ENCODE measurements around the gene ZBTB3.
A peak's percentile ranks its signal among the peaks of the same experiment; 100 is the strongest.
"Not testable (repeated sequence)": the region's sequence is repeated elsewhere in the genome, so short reads cannot be mapped to it uniquely, and the experiment has no call there.

ZBTB3 gene

DNA sequence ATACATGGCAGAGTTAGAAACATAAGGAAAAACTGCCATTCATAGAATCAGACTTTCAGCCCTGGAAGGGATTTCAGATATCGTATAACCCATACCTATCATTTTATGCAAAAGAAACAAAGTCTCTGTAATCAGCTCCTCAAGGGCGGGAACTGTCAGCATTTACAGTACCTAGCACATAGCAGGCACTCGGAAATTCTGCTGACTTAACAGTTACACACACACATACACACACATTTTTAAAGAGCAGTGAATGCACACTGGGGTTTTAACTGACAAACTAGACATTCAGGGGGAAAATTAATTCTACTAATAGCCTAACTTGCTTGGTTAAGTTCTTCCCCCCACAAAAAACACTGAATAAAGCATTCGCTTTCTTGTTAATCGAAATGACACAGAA, 37.8 kb downstream of the ZBTB3 start:
- DNase-seq (ENCODE audit: low spot score), result no peak

DNA sequence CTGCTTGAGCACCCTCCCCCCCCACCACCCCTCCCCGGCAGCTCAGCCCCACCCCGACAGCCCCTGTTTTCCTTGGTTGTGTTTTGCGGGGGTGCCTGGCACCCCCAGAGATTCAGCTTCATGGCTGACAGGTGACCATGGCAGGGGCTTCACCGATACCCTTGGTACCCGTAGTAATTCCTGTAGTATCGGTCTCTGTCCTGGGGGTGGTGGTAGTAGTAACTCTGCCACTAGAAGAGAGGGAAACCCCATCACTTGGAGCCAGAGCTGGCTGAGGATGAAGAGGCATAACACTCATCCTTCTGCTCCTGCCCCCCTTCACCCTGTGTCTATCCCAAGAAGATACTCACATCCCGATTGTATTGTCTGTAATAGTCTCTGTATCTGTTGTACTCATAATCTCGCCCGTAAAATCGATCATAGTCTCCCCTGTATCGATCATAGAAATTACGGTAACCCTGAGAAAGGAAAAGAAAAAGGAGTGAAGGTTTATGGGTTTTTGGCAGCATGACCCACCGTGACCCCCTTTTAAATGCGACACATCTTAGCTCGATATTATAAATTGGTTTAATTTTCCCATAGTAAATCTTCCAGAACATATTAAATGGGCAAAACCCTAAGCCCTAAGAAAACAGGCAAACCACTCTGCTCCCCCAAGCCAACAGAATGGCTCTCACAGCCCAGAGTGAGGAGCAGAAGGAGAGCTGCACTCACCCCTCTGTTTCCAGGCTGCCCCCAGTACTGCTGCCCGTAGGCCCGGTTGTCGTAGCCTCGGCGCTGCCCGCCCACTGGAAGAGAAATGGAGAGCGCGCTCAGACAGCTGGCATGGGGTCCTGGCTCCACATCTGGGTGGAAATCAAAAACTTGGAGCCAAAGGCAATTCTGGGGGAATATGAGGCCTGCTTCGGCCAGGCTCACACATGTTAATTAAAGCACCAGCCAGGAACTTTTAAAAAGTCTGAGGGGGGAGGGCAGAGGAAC, 38.5 kb downstream of the ZBTB3 start:
- no peak for DNase-seq (ENCODE audit: low spot score)

DNA sequence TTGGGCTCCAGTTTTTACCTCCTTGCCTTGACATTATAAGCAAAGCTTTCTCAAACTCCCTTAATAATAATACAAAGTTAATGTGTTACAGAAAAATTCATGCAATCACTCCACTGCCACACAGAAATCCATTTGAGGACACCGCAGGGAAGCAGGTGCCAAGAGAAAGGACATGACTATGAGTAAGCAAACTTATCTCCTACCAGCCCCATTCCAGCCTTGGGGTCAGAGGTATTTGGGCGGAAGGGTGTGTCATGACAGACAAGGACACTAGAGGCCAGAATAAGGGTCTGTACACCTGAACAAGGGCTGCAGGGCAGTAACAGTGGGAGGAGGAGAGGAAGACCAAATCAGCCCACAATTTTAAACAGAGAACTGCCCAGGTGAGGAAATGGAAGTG, 40.6 kb downstream of the ZBTB3 start:
- DNase-seq (ENCODE audit: low spot score), result no peak

DNA sequence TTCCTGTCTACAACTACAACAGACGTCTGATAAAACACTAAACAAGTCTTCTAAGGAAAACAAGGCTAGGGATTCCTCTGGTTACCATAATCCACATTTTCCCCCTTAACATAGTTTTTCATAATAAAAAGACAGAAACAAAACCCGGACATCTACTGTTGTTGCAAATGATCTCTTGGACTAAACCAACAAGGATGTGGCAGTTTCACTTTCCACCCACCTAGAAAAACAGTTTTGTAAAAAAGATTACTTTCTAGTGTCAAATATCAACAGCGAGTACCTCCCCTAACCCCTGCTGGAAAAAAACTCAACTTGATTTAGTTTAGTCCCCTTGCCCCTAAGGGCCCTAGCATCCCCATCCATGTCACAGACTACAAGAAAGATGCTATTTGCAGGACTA, 41.1 kb downstream of the ZBTB3 start:
- no peak for DNase-seq (ENCODE audit: low spot score)

DNA sequence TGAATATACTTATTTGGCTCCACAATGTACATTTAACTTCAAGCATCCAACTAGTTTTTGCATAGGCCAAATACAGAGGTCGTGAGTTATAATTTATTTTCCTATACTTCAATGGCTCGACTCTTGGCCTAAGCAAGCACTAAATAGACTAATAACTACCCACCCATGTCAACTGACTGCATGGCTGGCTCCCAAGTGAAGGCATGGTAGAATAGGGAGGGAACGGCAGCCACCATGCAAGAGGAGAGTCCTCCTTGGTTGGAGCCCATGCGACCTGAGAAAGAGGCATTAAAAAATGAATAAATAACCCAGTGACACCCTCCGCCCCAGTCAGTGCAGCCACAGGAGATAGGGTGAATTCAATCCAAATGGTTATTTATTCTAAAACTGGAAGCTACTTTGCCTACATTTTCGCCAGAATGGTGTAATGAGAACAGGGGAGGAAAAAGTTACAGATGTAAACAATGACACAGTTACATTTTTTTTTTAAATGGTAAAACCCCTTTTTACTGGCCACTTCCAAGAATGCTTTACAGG, 41.6 kb downstream of the ZBTB3 start:
- no peak for DNase-seq (ENCODE audit: low spot score)

DNA sequence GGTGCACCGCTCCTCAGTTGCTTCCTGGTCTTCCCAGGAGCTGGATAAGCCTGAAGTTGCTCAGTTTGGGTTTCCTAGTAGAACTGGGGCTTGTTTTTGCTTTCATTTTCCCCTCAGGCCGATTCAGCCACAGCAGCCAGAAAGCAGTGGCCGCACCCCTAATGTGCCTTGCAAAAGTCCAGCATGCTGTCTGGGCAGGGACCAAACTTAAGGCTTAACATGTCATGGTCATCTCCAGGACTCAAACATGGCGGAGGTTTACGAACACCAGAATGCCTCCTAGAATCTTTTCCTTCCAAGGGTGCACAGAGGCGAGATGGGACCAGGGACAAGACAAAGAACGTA, 44.0 kb downstream of the ZBTB3 start:
- no peak for DNase-seq (ENCODE audit: low spot score)

DNA sequence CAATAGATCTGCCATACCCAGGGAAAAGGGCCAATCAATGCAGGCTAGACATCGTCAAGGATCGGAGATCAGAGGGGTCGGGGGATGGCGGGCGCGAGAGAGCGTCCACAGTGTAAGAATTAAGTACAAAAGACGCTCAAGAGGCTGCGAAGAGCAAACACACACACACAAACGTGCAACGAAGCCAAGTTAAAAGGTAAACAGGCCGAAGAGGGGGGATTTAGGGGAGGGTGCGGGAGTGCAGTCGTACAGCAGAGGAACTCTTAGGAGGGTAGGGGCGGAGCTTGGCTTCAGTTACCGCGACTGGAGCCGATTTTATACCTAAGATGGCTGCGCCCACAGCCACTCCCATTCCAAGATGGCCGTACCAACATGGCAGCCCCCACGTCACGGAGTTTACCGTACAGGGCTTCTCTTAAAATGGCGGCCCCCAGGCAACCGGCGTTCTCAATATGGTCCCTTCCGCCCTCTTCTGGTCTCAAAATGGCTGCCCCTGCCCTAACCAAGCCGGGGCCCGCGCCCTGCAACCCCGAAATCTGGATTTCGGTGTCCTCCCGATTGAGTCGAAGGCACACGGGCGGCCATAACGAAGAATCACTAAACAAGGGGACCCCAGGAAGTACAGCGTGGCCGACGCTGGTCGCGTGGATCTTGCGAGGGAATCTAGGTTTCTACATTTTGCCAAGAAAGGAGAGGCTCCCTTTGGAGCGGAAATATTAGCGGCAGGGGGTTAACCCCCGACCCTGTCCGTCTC, 44.5 kb downstream of the ZBTB3 start:
- DNase-seq (ENCODE audit: low spot score), result peak; percentile 96

DNA sequence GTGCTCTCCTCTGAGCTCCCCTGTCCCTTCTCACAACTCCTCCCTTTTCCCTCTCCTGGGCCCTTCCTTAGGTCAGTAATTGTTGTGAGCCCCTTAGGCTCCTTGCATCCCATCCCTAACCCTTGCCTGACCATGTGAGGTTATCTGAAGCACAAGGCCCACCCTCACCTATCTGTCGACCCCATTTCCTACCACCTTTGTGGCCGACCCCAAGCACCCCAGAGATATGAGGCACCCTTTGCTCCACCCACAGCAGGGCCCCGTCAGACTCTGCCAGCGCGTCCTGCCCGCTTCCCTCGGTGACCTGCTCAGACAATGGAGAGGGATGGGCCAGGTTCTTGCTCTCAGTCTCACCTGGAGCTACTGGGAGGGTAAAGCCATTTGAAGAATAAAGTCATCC, 45.2 kb downstream of the ZBTB3 start:
- no peak for DNase-seq (ENCODE audit: low spot score)

DNA sequence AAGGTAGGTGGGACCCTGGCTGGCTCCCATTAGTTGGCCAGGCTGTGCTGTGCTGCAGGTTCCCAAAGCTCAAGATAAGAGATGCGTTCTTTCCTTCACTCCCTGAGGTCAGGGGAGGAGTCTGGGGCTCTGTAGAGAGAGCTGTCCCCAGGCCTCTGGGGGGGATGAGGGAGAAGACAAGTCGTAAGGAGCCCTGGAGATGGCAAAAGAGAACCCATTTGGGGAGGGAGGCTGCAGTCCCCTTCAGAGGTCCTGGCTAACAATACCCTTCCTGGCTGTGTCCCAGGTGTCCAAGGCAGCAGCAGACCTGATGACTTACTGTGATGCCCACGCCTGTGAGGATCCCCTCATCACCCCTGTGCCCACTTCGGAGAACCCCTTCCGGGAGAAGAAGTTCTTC, 45.6 kb downstream of the ZBTB3 start:
- no peak for DNase-seq (ENCODE audit: low spot score)

DNA sequence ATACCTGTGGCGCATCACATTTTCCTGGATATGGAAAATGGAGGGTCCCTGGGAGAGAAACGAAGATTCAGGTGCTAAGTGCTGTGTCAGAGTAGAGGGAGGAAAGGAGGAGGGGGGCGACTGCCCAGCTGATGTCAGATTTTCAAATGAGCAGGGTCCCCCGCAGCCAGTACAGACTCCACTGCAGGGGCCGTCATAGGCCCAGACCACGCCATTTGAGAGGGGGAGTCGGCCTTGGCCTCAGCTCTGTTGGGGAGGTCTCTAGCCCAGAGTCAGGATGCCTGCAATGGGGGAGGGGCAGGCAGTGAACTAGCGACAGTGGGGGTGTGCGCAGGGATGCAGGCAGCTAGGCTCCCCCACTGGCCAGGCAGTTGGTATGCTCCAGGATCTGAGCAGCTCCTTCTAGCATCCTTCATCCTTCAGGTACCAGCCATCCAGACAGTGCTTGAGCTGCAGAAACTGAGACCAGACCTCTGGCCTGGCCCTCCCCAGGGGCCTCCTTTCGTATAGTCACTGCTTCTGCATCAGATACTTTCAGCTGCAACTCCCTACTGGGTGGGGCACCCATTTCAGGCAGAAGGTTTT, 46.6 kb downstream of the ZBTB3 start, which contains the start of the genes BSCL2 and GNG3:
BSCL2 (minus strand) TSS at position 148 of the 585 bp plus-strand sequence. CDS start 229 bp downstream, outside the sequence.
GNG3 (plus strand) TSS at position 400 of the 585 bp plus-strand sequence. CDS start 620 bp downstream, outside the sequence.
- no peak for DNase-seq (ENCODE audit: low spot score)

DNA sequence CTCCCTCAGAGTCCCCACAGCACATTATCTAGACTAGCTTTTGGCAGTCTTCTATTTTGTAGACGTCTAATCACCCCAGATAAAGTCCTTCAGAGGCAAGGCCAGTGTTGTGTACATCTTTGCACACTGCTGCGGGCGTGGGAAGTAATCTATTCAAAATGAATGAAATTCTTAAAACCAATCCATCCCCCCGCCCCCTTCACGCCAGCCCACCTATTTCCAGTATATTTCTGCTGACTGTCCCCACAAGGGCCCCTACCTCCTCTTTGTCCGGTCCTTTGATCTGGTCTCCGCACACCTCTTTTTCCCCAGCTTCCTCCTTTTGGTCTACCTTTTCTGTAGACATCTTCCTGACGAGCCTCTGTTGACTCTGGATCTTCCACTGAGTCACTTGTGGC, 47.1 kb downstream of the ZBTB3 start:
- DNase-seq (ENCODE audit: low spot score), result no peak

DNA sequence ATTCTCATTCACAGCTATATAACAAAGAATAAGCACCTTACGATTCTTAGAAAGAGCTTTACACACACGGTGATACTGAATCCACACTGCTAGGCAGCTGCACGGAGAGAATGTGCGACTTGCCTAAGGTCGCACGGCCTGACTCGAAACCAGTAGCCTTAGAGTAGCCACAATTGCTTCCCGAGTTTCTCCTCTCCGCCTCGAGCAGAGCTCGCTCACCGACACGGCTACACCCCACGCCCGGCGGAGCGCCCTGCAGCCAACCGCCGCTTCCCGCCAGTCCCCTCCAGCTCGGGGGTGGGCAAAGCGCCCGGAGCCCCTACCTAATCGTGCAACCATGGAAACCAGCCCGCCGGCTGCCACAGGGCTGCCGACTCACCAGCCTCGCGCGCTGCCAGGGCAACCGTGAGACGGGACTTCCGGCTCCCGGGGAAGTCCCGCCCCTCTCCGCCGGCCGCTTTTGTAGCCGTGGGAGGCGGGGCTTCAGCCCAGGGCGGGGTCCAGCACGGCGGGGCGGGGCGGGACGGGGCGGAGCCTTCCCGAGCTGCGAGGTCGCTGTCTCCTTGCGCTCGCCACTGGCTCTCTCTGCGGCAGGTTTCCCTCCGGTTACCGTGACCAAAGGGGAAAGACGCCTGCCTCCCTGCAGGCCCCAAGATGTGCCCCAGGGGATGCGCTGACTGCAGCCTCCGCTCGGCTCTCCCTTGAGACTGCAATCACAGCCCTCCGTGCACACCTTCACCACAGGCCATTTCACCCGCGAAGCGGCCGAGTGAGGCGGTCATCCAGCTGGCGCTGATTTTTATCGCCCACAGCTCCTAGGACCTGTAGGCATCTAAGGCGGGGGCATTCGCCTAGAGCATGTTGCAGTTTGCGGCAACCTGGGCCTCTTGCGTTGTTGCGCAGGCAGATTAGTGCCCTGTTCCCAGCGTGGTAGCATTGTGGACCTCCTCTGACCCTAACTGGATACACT, 47.8 kb downstream of the ZBTB3 start:
- DNase-seq (ENCODE audit: low spot score), result peak; percentile 97

DNA sequence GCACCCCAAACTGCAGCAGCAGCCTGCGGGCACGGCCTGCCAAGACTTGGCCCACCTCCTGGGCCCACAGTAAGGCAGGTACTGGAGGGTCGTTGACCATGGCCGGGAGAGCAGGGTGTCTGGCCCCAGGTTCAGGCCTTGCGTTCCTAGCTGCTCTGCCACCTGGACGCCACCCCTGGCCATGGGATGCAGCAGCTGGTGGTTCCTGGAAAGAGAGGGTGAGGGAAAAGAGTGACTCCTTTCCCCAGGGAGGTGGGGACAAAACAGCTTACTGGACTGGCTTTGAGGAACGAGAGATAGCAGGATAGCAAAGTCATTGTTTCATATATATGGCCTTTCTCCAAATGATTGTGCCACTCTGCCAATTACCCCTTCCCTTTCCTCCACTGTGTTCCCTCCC, 48.5 kb downstream of the ZBTB3 start:
- no peak for DNase-seq (ENCODE audit: low spot score)

DNA sequence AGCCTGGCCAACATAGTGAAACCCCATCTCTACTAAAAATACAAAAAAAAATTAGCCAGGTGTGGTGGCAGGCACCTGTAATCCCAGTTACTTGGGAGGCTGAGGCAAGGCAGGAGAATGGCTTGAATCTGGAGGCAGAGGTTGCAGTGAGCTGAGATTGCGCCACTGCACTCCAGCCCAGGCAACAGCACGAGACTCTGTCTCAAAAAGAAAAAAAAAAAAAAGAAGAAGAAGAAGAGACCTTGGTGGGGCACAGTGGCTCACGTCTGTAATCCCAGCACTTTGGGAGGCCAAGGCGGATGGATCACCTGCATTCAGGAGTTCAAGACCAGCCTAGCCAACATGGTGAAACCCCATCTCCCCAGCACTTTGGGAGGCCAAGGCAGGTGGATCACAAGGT, 50.0 kb downstream of the ZBTB3 start:
- DNase-seq (ENCODE audit: low spot score), result not testable (repeated sequence)

DNA sequence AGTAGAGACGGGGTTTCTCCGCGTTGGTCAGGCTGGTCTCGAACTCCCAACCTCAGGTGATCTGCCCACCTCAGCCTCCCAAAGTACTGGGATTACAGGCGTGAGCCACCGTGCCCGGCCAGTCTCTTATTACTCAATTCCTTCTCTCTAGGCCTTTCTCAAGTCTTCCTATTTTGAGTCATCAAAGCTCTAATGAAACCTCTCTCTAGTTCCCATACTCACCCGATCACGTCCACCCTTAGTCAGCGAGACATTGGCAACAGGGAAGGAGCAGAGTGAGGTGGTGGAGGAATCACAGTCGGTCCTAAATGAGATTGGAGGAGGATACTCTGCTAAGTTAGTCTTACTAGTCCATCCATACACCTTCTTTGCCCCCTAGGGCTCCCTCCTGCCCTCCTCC, 51.7 kb downstream of the ZBTB3 start:
- no peak for DNase-seq (ENCODE audit: low spot score)
